WTC11 (cell line): ENCODE data around the gene TNFAIP3. TPM values are rescaled to one million over a fixed set of nuclear protein-coding genes. Genes with fewer than 3 reads are reported as not detected.

Experiments used
- ATAC-seq: fragments of 200-7000 bp; cut with Tn5 transposase; 2 replicates; pipeline ENCODE4 v1.10.0; 2021; ENCODE audit warnings: mild to moderate bottlenecking, moderate library complexity
- CTCF ChIA-PET: fragments of 300-600 bp; sonication (Branson Sonifier 250); formaldehyde crosslinking; loops from one replicate; lab custom pipeline; 2021; ENCODE audit warnings: antibody characterized with exemption; lab: Charles Lee
- POLR2A ChIA-PET: fragments of 350-600 bp; sonication (Branson Sonifier 250); formaldehyde crosslinking; loops from one replicate; lab custom pipeline; 2021; ENCODE audit warnings: antibody characterized with exemption; lab: Charles Lee
- DNase-seq: peaks from one replicate; pipeline ENCODE4 v3.0.0; 2021; ENCODE audit warnings: low spot score
- H3K27ac Mint-ChIP-seq: 2 replicates; pipeline ENCODE4 v1.8.0; 2021; ENCODE audit warnings: mixed read lengths
- H3K27me3 Mint-ChIP-seq: 2 replicates; pipeline ENCODE4 v1.8.0; 2021; ENCODE audit warnings: low read depth, mild to moderate bottlenecking, moderate library complexity, mixed read lengths
- H3K36me3 Mint-ChIP-seq: 2 replicates; pipeline ENCODE4 v1.8.0; 2021; ENCODE audit warnings: mixed read lengths
- H3K4me1 Mint-ChIP-seq: 2 replicates; pipeline ENCODE4 v1.8.0; 2022; ENCODE audit warnings: mixed read lengths
- H3K4me3 Mint-ChIP-seq: 2 replicates; pipeline ENCODE4 v1.8.0; 2021; ENCODE audit warnings: mild to moderate bottlenecking, moderate library complexity, mixed read lengths
- H3K9me3 Mint-ChIP-seq: 2 replicates; pipeline ENCODE4 v1.8.0; 2021; ENCODE audit warnings: mixed read lengths
- ATF3 ChIP-seq: sonication (generic); formaldehyde crosslinking; conservative IDR thresholded peaks from 2 replicates; pipeline ENCODE4 v1.8.1; 2022; ENCODE audit warnings: mild to moderate bottlenecking, missing genetic modification reagents
- CTCF ChIP-seq: fragments of 200-600 bp; IDR thresholded peaks from 2 replicates; pipeline ENCODE4 v1.8.0; 2022; ENCODE audit warnings: antibody characterized with exemption
- E2F1 ChIP-seq: sonication (generic); formaldehyde crosslinking; IDR thresholded peaks from 2 replicates; pipeline ENCODE4 v1.8.0; 2022; ENCODE audit warnings: mild to moderate bottlenecking, missing genetic modification reagents
- ERG ChIP-seq: fragments of 250-450 bp; sonication (Bioruptor Pico); IDR thresholded peaks from 2 replicates; pipeline ENCODE4 v1.8.0; 2021; ENCODE audit warnings: mild to moderate bottlenecking
- FOXJ3 ChIP-seq: sonication (generic); formaldehyde crosslinking; IDR thresholded peaks from 2 replicates; pipeline ENCODE4 v1.9.0; 2021; ENCODE audit warnings: missing genetic modification reagents, mild to moderate bottlenecking, borderline replicate concordance
- GTF2I ChIP-seq: fragments of 250-450 bp; sonication (Bioruptor Pico); conservative IDR thresholded peaks from 2 replicates; pipeline ENCODE4 v1.4.0; 2021; ENCODE audit warnings: mild to moderate bottlenecking
- NR1H2 ChIP-seq: sonication (generic); formaldehyde crosslinking; IDR thresholded peaks from 2 replicates; pipeline ENCODE4 v1.9.0; 2021; ENCODE audit warnings: mild to moderate bottlenecking, moderate library complexity, missing genetic modification reagents
- STAT6 ChIP-seq: sonication (generic); formaldehyde crosslinking; conservative IDR thresholded peaks from 2 replicates; pipeline ENCODE4 v1.8.1; 2023; ENCODE audit warnings: mild to moderate bottlenecking, low read depth, missing genetic modification reagents, moderate library complexity
- TCF7 ChIP-seq: sonication (generic); formaldehyde crosslinking; IDR thresholded peaks from 2 replicates; pipeline ENCODE4 v1.8.0; 2022; ENCODE audit warnings: mild to moderate bottlenecking, low read depth, missing genetic modification reagents, moderate library complexity
- TEAD1 ChIP-seq: sonication (generic); formaldehyde crosslinking; IDR thresholded peaks from 2 replicates; pipeline ENCODE4 v1.8.0; 2022; ENCODE audit warnings: mild to moderate bottlenecking, missing genetic modification reagents
- USF2 ChIP-seq: sonication (generic); formaldehyde crosslinking; IDR thresholded peaks from 2 replicates; pipeline ENCODE4 v1.8.1; 2023; ENCODE audit warnings: mild to moderate bottlenecking, missing genetic modification reagents, moderate library complexity
- ZBTB43 ChIP-seq: sonication (generic); formaldehyde crosslinking; IDR thresholded peaks from 2 replicates; pipeline ENCODE4 v1.8.1; 2023; ENCODE audit warnings: mild to moderate bottlenecking, missing genetic modification reagents
- ZNF219 ChIP-seq: sonication (generic); formaldehyde crosslinking; IDR thresholded peaks from 2 replicates; pipeline ENCODE4 v1.8.0; 2023; ENCODE audit warnings: missing genetic modification reagents, mild to moderate bottlenecking, borderline replicate concordance
- ZNF396 ChIP-seq: fragments of 250-450 bp; sonication (Bioruptor Pico); IDR thresholded peaks from 2 replicates; pipeline ENCODE4 v1.8.0; 2021; ENCODE audit warnings: mild to moderate bottlenecking, moderate library complexity, borderline replicate concordance
- ZSCAN18 ChIP-seq: fragments of 250-450 bp; sonication (Bioruptor Pico); IDR thresholded peaks from 2 replicates; pipeline ENCODE4 v2.1.2; 2022; ENCODE audit warnings: mild to moderate bottlenecking, moderate library complexity
- total RNA-seq: library from RNA; stranded (reverse); gene quantifications from 3 replicates; pipeline ENCODE4 v1.2.3, GENCODE V29; 2021

TNFAIP3 gene
- total RNA-seq, 1 experiment from 2014 or later = 4.2 TPM

- Mint-ChIP-seq H3K9me3 (no peaks in the 10 kb centered on the region), H3K27ac (no peak overlapping the region)
- no peak for ATAC-seq
Measured at GRCh38 chr6:137820952-137821351, 46.1 kb upstream of the TNFAIP3 start.

GRCh38 chr6:137821491-137821890 is 45.6 kb upstream of the TNFAIP3 start:
- Mint-ChIP-seq H3K4me1 (no peaks in the 10 kb centered on the region), H3K9me3 (no peaks in the 10 kb centered on the region), H3K36me3 (no peaks in the 10 kb centered on the region)
- no peak for DNase-seq
- TF ChIP-seq FOXJ3 (CRISPR knock-in tag) (no peak), ERG (no peak), ZSCAN18 (no peak), ZNF396 (CRISPR knock-in tag) (no peak), ZNF219 (CRISPR knock-in tag) (no peak), NR1H2 (CRISPR knock-in tag) (no peak)
- TF ChIP-seq, all 79 proteins: peak for 0
- H3K27me3 Mint-ChIP-seq = no peaks in the 10 kb centered on the region
- no peak overlapping the region for H3K27ac Mint-ChIP-seq
- ChIA-PET POLR2A (no interaction called here), CTCF (no interaction called here)
- no peak for ATAC-seq
- no peak overlapping the region for H3K4me3 Mint-ChIP-seq

More at GRCh38 chr6:137820952-137821351, 46.1 kb upstream of the TNFAIP3 start:
- no peak for TF ChIP-seq USF2
- TF ChIP-seq, all 79 proteins: peak for 0
- POLR2A ChIA-PET = no interaction called here
- CTCF ChIA-PET = no interaction called here
- Mint-ChIP-seq H3K36me3 (no peaks in the 10 kb centered on the region), H3K4me3 (no peak overlapping the region), H3K27me3 (no peaks in the 10 kb centered on the region), H3K4me1 (no peaks in the 10 kb centered on the region)
- DNase-seq = no peak

GRCh38 chr6:137823826-137824555 is 43.1 kb upstream of the TNFAIP3 start:
- Mint-ChIP-seq H3K9me3 (no peaks in the 10 kb centered on the region), H3K27ac (no peak overlapping the region), H3K36me3 (no peaks in the 10 kb centered on the region), H3K27me3 (no peaks in the 10 kb centered on the region), H3K4me1 (no peaks in the 10 kb centered on the region), H3K4me3 (no peak overlapping the region)
- no peak for ATAC-seq
- CTCF ChIA-PET = interaction anchor here (1.2 kb wide), 1 partner anchor 24 kb away, joined by 5 read pairs; no protein-coding TSS in a partner anchor
- no peak for DNase-seq
- POLR2A ChIA-PET = no interaction called here
- TF ChIP-seq TCF7 (CRISPR knock-in tag) = no peak
- TF ChIP-seq STAT6 (CRISPR knock-in tag) = no peak
- TF ChIP-seq ATF3 (CRISPR knock-in tag) = no peak
- no peak for TF ChIP-seq GTF2I (CRISPR knock-in tag)
- no peak for TF ChIP-seq TEAD1 (CRISPR knock-in tag)
- TF ChIP-seq ZBTB43 = no peak
- no peak for TF ChIP-seq E2F1 (CRISPR knock-in tag)
- no peak for TF ChIP-seq CTCF
